Stimulated activated CD8-positive, alpha-beta memory T cell treated with anti-CD3 and anti-CD28 coated beads, Interleukin-7, amount 100 ng/mL, for 4 hours (primary cell): ENCODE results near the gene MTRR.
A peak's percentile ranks its signal among the peaks of the same experiment; 100 is the strongest.

Experiments used
- DNase-seq, 2 donors: peaks; one replicate each; pipeline ENCODE4 v3.0.0-alpha.2; 2020; ENCODE audit warnings: low read depth in 2 of 2

The MTRR gene

DNA sequence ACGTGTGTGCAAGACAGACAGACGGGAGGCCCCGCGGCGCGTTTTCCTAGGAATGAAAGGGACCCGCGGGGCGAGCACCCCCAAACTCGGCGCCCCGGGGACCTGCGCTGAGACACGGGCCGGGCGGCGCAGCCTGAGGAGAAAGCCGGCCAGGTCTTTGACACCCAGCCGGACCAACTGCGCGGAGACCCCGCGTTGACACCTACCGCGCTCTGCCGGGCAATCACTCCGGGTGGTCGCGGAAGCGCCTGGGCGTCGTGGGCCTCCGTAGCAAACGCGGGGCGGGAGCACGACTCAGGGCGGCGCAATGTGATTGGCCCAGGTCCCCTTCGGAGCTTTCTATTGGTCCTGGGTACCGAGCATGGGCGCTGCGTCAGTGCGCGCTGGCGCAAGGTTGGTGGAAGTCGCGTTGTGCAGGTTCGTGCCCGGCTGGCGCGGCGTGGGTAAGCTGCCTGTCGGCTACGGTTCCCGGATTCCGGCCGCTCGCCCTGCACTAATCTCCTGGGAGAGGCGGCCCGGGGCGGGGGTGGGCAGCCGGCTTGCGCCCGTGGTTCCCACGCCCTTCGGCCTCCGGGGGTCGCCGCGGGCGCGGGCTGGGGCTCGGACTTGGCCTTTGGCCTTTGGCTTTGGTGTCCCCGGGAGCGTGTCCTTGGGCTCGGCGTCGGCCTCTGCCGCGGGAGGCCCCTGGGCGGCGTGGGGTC is at the start of gene MTRR, which contains the start of gene FASTKD3:
Gene MTRR (plus strand): TSS at position 376 of the 701 bp plus-strand sequence. CDS start 1,647 bp downstream, outside the sequence.
Gene FASTKD3 (minus strand): TSS at position 259 of the 701 bp plus-strand sequence. CDS start 948 bp downstream, outside the sequence.
- DNase-seq, result peak; percentile 80 to 88

DNA sequence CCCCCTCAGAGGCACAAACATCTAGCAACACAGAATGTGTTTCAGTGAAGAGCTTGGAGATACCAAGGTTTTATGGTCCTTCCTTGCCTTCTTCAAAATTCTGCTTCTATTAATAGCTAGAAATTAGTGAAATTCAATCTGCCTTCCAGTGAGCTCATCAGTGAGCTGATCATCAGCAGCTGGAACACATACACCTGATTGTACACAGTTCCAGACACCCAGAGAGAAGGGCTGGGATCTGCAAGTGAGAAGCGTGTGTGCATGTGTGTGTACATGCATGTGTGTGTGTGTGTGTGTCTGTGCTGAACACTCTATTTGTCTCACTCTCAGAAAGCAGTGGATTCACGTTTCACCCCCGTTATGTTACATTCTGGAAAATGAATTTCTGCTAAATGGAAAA is 46.5 kb upstream of the MTRR start:
- no peak for DNase-seq

DNA sequence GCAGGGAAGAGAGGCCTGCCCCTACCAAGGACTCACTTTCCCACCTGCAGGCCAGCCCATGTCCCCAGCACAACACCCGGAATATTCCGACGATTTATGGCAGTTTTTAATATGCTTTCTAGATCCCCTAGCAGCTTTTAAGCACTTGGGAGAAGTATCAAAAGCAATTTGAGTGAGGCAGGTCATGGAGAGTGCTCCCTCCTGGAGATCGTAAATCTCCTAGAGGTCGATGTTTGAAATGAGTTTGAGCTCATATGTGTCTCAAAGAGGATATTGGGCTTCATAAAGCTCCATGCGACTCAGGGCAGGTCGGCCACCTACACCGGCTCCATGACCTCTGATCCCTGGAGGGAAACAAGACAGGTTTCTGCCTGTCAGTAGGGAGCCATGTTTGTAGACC is 45.4 kb upstream of the MTRR start:
- no peak for DNase-seq

DNA sequence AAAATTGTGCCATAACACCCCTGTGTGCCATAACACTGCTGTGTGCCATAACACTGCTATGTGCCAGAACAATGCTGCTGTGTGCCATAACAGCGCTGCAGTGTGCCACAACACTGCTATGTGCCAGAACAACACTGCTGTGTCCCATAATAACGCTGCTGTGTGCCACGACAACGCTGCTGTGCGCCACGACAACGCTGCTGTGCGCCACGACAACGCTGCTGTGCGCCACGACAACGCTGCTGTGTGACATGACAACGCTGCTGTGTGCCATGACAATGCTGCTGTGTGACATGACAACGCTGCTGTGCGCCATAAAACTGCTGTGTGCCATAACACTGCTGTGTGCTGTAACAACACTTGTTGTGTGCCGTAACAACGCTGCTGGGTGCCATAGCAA is 44.0 kb upstream of the MTRR start:
- DNase-seq, result no peak

DNA sequence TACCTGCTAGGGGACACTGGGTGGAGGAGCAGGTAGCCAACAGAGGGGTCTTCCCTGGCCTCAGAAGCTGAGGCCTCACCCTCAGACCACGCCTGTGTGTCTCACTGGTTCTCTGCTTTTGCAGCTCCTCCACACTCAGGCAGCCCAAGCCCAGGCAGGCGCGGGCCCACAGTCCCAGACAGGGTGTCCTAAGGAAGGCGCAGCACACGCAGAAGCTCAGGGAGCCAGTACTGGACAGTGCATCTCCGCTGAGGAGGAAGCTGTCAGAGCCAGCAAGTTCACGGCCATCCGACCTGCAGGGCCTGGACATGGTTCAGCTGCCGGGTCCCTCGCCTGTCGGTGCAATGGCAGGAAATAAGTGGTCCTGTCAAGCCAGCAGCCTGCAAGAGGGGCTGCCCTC is 43.3 kb upstream of the MTRR start:
- no peak for DNase-seq

DNA sequence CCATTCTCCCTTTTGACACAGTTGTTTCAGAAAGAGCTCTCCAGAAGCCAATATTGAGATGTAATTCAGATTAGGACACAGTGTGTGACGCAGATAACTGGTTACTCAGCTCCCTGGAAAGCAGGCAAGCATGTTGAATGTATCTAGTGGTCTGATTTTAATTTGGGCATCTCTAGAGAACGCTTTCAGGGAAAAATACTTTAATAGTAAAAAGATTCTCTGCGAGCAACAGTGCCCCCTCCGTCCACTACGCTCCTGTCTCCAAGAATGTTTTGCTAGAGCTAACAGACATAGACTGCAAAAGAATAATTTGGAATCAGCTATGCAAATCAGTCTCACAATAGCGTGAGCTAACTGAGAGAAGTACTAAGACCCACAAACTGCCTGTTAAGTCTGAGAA is 41.3 kb upstream of the MTRR start:
- DNase-seq, result no peak

DNA sequence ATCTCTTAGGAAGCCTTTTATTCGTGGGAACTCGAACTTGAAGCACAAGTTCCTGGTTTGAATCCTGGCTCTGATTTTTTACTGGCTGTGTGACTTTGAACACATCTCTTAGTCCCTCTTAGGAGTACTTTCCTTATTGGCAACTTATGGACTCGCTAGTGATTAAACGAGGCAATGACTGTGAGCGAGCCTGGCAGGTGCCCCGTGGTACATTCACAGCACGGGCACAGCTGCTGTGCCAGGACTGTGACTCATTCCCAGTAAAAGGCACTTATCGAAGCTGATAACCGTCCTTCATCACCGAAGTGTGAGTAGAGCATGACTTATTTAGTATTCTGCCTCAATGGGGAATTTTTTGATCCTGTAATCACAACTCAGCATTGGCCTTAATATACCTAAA is 40.7 kb upstream of the MTRR start:
- DNase-seq, result no peak

DNA sequence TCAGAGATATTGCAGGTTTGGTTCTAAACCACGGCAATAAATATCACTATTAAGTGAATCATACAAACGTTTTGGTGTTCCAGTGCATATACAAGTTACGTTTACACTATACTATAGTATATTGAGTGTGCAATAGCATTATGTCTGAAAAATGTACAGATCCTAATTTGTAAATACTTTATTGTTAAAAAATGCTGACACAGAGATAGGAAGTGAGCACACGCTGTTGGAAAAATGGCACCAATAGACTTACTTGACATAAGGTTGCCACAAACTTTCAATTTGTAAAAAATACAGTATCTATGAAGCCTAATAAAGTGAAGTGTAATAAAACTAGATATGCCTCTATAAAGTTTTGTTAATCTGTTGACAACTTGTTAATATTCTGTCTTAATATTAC is 34.0 kb upstream of the MTRR start:
- no peak for DNase-seq

DNA sequence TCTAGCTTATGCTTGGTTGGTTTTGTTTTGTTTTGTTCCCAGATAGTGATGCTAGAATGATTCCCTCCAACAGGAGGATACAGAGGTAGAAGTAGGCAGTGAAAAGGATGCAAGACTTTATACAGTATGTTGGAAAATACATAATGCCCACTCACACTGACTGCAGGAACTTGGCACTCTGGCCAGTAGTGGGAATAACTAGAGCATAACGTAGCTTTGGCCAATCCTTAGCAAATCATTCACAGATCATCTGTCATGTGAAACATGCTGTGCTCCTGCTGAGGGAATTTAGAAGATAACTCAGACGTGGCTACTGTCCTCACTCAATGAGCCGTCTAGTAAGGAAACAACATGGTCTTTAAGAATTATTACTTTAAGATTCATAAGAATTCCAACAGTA is 31.5 kb upstream of the MTRR start:
- no peak for DNase-seq

DNA sequence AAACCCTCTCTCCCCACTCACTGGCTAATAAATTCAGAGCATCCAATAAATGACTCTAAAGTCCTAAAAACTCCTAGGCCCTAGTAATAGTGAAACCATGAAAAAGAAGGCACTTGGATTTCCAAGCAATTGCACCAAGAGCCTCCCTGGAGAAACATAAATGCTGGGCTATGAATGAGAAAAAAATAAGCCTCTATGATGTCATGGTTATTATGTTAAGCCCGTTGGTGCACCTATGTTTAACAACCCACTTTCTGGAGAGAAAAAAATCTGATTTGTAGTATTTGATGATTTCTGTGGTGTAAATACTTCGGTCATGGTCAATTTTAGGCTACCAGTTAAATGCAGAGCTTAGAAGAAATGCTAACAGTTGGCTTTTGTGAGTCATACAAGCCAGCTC is 26.4 kb upstream of the MTRR start:
- no peak for DNase-seq

DNA sequence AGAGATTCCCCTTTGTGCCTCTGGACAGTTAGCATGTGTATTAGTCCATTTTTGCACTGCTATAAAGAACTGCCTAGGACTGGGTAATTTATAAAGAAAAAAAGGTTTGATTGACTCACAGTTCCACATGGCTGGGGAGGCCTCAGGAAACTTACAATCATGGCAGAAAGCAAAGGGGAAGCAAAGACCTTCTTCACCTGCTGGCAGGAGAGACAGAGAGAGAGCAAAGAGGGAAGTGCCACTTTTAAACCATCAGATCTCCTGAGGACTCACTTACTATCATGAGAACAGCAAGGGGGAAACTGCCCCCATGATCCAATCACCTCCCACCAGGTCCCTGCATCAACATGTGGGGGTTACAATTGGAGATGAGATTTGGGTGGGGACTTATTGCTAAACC is 24.0 kb upstream of the MTRR start:
- DNase-seq, result no peak

DNA sequence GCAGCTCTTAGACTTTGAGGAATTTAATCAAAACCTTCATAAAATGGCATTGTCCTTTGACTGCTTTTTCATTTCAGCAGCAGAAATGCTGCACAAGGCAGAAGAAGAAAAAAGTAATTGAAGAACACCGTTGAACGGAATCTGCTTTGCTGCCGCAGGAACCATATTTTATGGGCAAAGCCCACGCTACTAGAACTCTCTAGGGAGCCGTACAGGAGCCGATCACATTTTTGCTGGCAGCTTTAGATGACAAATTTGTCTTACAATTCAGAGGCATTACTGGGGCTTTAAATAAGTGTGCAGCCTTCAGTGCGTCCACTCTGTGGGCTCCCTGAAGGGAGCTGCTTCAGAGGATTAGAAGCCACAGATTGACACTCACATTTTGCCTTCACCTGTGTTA is 23.4 kb upstream of the MTRR start:
- no peak for DNase-seq

DNA sequence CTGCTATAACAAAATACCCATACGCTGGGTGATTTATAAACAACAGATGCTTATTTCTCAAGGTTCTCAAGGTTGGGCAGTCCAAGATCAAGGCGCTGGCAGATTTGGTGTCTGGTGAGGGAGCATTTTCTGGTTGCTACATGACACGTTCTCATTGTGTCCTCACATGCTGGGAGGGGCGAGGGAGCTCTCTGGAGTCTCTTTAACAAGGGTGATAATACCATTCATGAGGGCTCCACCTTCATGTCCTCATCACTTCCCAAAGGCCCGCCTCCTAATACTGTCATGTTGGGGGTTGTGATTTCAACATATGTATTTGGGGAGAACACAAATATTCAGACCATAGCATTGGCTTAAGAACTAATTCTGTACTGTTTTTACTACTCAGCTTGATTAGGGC is 22.6 kb upstream of the MTRR start:
- no peak for DNase-seq

DNA sequence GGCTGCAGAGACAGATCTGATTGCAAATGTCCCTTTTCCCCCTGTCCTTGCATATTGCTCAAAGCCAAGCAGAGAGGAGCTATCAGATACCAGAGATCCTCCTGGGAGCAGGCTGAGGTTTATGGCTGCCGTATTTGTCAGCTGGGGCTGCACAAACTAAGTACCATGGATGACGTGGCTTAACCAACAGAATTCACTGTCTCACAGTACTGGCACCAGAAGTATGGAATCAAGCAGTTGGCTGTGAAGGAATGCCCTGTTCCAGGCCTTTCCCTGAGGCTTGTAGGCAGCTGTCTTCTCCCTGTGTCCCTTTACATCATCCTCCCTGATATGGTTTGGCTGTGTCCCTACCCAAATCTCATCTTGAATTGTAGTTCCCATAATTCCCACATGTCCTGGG is 20.7 kb upstream of the MTRR start:
- DNase-seq, result no peak

DNA sequence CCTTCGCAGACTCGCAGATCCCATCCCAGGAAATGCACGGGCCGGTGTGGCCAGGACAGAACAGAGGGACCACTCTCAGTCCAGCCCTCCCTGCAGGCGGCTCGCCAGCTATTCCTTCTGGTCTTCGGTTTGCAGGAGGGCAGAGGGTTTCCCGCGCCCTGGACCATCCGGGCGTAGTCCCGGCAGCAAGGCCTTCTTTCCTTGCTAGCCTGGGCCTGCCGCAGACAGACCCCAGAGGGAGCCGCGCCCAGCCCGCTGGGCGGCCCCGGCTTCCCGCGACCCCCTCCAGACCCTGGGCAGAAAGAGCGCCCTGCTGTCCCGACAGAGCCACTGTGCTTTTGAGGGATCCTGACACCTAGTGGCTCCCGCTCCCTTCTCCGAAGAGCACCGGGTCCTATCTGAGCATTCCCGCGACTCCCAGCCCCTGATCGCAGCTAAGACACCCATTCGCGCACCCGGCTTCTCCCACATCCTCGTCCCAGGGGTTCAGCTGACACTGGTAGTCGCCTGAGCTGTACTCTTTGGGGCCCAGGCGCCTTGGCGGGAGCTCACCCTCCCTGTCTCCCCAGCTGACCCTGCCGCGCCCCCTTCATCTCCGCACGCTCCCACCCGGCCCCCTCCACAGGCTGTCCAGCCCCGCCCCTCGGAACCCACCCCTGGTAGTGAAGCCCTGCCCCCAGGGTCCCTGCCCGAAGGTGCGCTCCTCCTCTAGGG is 19.1 kb upstream of the MTRR start:
- no peak for DNase-seq

DNA sequence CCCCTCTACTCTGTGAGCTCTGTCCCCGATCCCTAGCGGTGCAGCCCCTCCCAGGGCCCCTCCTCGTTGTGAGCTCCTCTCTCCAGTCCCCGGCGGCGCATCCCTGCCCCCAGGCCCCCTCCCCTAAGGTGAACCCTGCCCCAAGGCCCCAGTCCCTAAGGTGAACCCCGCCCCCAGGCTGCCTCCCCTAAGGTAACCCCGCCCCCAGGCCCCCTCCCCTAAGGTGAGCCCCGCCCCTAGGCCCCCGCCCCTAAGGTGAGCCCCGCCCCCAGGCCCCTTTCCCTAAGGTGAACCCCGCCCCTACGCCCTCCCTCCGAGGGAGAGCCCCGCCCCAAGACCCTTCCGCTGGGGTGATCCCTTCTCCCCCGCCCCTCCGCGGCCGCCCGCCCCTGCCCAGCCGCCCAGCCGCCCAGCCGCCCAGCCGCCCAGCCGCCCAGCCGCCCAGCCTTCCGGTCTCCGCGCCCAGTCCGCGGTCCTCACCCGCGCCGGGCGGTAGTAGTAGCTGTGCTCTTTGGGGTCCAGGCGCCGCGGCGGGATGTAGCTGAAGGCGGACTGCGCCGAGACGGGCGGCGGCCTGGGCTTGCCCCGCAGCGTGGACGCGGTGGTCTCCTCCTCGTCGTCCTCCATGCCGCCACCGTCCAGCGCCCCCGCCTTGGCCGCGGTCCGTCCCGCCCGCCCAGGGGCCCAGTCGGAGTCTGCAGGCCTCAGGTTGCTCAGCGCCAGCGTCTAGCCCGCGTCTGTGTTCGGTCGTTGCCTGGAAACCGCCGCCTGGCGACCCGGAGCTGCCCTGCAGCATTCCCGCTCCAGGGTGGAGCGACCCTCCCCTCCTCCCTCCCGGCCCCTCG is 18.3 kb upstream of the MTRR start, which contains the start of gene CFAP90:
Gene CFAP90 (minus strand): TSS at position 739 of the 845 bp plus-strand sequence. CDS start 112 bp downstream, at position 627.
- peak in 1 of 2 donors; percentile 16 for DNase-seq

DNA sequence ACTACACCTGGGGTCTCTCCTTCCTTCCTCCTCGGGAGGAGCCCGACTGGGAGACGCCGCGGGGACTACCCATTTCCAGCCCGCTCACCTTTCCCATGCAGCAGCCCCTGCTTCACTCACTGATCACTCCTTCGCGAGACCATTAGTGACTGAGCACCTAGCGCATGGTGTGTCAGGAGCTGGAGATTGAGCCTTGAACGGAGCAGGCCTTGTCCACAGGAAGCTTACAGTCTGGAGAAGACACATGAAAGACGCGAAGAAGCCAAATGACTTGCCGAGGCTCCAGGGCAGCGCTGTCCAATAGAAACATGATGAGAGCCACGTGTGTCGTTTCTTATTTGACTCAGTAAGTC is 17.7 kb upstream of the MTRR start:
- DNase-seq, result no peak

DNA sequence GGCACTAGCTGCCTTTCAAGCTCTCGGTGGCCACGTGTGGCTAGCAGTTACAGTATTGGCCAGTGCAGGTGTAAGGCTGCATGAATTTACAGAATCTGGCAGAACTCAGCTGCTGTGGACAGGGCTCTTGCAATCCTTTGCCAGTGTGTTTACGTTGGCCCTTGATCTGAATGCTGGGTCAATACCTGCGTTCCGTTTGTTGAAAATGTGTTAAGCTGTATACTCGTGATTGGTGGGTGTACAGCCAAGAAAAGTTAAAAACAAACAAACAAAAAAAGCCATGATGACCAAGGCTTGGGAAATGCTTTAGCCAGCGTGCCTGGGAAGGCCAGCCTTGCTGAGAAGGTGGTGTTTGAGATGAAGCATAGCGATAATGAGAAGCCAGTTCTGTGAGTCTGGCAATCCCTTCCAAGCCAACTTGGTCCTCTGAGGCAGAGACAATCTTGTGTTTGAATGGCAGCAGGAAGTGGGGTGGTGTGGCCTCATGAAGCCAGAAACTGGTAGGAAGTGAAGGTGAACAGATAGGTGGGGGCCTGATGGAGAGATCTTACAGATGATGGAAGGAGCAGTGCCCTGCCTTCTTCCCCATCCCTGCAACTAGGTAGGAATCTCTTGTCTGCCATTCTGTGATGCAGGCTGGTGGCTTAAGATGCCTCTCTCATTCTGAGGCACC is 17.2 kb upstream of the MTRR start:
- DNase-seq, result no peak

DNA sequence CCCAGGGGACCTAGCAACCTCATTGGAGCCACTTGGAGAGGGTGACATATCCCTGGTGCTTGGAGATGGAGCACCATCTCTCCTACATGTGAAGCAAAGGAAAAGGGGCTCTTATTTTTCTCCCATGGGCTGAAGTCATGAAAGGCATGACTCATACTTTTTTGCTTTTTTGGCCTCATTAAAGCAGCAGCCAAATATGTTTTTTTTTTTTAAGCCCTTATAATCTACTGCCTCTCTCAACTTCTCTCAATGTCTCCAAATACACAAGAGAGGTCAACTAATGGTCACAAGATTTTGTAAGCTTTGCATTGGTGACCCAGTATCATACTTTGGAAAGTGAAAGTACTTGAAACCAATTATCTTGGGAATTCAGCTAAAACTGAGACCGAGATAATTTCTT is 16.4 kb upstream of the MTRR start:
- DNase-seq, result no peak

DNA sequence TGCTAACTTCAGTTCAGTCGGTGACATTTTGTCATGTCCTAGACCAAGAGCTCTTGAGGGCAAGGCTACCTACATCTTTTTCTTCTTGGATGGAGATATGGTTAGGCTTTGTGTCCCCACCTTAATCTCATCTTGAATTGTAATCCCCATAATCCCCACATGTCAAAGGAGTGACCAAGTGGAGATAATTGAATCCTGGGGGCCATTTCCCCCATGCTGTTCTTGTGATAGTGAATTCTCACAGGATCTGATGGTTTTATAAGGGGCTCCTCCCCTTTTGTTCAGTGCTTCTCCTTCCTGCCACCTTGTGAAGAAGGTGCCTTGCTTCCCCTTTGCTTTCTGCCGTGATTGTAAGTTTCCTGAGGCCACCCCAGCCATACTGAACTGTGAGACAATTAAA is 16.0 kb upstream of the MTRR start:
- no peak for DNase-seq

DNA sequence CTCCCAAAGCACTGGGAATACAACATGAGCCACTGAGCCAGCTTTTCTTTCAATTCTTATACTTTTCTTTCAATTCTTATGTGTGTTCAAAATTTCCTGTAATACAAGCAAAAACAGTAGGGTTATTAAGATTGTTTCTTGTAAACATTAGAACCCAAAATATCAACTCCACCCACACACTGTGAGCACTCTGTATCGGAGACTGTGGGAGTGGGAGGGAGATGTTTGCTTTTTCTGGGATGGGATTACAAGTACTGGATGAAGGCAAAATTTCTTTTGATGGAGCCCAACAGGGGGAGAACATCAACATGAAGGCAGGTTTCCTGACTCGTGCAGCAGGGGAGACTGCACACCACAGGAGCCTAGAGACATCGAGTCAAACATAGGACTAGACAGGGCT is 13.3 kb upstream of the MTRR start:
- DNase-seq, result no peak

DNA sequence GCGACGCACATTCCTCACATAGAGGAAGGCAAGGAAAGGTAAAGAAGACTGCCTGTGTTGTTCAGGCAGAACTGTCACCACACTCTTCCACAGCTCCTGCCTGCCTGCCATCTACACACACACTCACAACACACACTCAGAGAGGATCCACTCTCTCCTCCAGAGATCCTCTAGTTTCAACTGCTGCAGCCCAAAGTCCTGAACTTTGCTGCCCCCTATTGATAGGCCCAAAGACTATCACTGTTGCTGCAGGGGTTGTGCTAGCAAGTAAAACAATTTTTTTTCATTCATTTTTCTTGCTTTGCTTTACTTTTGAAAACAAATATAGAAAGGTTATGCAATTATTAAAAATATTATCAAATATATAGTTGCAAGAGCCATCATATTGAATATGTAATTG is 12.1 kb upstream of the MTRR start:
- no peak for DNase-seq
